HS-27A (cell line): ENCODE measurements around the gene G6PD.
"Not testable (repeated sequence)": the region's sequence is repeated elsewhere in the genome, so short reads cannot be mapped to it uniquely, and the experiment has no call there.

Experiments
- DNase-seq: peaks from one replicate; pipeline ENCODE4 v3.0.0-alpha.2; 2012; ENCODE audit warnings: low read depth, missing footprints

G6PD gene

DNA sequence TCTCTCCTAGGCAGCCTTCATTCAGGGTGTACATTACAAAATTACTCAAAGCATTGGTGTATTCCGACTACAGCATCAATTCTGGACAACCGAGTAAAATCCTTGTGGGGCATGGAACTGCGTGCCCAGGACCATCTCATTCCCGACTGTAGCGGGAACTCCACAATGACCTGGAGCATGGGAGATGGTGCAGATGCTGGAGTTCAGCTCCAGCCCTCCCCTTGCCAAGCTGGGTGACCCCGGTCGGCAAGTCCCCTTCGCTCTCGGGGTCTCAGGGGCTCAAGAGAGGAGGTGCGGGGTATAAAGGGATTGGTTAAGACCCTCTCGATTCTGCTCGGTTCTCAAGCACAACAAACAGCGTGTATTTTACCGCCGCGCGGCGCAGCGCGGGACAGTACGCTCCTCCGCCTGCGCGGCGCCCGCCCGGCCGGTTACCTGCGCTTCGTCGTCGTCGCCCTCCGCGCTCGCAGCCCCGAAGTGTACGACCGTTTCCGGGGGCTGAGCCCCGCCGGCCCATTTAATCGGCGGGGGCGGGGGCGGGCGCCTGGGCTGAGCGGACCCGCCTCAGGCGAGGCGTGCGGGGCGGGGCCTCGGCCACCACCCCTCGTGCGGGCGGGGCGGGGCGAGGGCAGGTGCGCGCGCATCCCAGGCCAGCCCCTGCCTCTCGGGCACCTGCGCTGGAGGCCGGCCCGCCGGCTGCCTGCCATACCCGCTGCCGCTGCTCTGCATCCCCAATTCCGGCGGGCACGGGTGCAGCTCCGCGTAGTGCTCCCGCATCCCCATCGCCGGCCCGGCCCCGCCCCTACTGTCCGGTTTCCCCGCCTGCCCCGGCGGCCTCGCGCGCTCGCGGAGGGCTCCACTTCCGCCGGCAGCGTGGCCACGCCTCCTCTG is at the start of gene G6PD:
TSS of gene G6PD (minus strand) at position 493 of the 891 bp plus-strand sequence. CDS start 691 bp downstream, outside the sequence.
- no peak for DNase-seq

DNA sequence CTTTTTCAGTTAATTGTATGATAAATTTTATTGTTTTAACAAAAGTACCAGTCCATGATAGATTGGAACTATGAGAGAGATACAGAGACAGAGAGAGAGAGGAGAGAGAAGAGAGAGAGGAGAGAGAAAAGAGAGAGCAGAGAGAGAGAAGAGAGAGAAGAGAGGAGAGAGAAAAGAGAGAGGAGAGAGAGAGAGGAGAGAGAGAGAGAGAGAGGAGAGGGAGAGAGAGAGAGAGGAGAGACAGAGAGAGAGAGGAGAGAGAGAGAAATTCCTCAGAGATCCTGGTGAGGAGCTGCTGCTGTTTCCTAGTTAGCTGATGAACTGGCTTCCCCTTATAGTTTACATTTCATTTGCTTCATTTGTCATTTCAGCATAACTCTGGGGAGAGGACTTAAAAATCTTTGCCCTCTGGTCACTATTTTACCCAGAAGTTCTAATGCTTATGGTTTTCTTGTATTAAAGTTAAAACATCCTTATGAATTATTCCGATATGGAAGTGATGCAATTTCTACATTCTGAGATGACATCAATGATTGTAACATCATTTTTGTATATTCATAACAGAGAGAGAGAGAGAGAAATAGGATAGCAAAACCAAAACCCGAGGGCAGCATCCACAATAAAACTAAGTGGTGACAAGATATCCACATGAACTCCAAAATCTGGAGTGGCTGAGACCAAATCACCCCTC is 49.1 kb upstream of the G6PD start:
- DNase-seq = no peak

DNA sequence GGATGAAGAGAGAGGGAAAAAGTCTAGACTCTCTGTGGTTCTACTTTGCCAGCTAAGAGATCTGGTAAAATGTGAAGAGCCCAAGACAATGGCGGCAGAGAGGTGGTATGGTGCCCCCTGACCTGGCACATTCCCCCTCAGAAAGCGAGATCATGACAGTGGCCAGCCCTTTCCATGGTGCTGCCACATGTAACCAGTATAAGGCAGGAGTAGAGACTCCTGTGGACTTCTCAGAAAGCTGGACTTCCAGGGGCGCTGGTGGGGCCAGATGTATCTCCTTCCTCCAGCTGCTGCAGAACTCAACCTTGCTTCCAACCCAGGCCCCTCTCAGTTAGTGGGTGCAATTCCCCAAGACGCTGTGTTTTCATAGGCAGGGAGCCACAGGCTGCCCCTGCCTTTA is 47.8 kb upstream of the G6PD start:
- no peak for DNase-seq

DNA sequence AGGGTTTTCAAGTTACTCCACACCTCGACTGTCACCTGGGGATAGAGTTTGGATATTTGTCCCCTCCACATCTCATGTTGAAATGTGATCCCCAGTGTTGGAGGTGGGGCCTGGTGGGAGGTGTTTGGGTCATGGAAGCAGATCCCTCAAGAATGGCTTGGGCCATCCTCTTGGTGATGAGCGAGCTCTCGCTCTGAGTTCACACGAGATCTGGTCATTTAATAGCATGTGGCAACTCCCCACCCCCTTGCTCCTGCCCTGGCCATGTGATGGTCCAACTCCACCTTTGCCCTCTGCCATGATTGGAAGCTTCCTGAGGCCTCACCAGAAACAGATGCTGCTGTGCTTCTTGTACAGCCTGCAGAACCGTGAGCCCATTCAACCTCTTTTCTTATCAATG is 46.6 kb upstream of the G6PD start:
- no peak for DNase-seq

DNA sequence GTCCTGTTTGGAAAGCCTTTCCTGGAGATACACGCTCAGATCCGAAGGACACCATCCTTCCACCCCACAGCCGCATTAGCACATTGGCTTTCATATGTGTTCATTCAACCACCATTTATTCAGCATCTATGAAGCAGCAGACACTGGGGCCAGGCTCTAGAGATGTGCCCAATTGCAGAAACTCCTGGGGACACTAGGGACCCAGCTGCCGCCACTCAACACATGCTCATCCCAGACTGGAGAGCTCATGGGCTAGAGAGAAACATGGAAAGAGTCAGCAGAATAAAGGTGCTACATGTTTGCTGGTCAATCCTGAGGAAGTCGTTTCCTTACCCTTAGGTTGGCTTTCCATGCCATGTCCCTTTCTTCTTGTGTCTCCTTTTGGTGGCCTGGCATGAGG is 45.9 kb upstream of the G6PD start:
- no peak for DNase-seq

DNA sequence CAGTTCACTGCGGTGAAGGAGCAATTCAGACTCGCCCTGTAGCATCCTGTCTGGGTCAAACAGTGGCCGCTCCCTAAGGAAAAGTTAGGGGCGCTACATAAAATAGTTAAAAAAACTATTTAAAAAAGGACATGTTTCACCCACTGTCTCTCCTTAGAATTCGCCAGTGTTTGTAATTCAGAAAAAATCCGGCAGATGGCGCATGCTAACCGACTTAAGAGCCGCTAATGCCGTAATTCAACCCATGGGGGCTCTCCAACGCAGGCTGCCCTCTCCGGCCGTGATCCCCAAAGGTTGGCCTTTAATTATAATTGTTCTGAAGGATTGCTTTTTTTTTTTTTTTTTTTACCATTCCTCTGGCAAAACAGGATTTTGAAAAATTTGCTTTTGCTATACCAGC is 43.8 kb upstream of the G6PD start:
- not testable (repeated sequence) for DNase-seq

DNA sequence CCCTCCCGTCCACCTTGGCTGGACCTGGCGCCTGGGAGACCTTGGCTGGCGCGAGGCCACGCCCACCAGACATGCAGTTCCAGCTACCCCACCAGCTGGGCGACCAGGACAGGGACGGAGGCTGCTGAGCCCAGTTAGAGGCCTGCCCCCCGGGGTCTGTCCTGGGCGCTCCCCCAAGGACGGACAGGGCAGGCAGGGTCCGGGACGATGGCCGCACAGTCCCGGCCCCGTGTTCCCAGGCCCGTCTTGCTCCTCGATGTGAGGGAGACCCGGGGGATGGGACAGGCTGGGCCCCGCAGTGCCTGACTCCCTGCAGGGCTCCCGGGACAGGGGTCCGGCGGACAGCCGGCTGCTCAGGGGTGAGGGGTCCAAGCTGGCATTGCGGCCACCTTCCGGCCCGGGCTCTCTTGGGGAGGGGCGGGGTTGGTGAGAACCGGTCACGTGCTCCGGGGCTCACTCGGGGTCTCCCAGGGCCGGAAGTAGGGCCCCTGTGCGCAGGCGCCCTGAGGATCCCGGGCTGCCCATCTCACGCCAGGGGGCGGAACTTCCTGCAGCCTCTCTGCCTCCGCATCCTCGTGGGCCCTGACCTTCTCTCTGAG is 38.0 kb upstream of the G6PD start, which contains the start of gene CTAG1A:
TSS of gene CTAG1A (plus strand) at position 549 of the 599 bp plus-strand sequence. CDS start 74 bp downstream, outside the sequence.
- DNase-seq = not testable (repeated sequence)

DNA sequence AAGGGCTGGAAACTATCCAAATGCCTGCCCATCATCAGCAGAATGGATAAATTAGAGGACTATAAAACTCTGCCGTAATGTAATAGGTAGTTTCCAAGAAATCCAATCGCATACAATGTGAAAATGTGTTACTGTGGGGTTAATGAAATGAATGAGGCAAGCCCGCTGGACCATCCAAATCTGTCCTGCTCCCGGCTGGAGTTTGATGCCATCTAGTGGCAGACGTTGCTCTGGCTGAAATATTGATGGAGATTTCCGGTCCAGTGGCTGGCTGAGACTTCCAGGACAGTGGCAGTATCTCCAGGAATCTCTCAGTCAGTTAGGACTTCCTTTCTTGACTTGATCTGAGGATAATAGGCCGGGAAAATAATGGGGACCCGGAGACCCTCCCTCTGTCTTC is 36.3 kb upstream of the G6PD start:
- not testable (repeated sequence) for DNase-seq

DNA sequence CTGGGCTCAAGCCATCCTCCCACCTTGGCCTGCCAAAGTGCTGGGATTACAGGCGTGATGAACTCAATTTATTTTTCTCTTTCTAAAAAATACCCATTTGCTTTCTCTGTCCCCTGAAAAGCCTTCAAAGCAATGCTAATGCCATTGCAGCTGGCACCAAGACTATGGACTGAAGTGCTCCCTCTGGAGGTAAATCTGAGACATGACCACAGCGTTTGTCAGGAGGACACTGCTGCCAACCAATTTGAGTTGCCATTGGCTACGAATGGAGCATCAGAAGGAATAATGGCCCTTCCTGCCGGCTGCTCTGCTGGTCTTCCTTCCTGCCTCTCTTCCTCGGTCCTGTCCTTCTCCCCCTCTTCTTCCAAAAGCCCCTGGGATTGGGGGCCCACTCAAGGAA is 28.4 kb upstream of the G6PD start:
- DNase-seq = not testable (repeated sequence)

DNA sequence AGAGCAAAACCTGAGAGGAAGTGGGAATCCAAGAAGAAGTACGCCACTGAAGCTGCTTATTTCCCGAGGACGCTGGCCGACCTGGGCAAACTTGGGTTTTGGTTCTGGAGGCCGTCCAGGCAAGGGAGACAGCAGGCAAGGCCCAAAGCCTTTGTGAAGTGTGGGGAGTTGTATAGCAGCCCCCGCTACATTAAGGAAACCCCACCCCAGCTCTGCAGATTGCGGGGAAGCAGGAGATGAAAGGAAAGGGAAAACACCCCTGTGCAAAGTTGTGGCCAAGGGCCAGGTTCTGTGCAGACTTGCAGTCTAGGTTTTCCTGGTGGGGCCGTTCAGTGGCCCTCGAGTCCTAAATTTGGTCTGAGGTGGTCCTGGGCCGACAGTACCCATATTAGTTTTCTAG is 26.4 kb upstream of the G6PD start:
- not testable (repeated sequence) for DNase-seq

DNA sequence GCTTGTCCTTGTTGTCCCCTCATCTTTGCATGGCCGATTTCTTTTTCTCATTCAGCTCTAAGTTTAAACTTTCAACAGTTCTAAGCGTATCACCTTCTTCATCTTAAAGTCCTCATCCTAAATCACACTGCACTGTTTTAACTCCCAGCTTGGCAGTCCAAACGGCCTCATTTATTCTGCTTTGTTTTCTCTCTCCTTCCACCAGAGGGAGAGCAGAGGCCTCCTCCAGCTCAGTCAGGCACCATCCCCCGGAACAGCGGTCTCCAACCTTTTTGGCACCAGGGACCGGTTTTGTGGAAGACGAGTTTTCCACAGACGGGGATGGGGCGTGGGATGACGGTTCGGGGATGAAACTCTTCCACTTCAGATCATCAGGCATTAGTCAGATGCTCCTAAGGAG is 23.7 kb upstream of the G6PD start:
- not testable (repeated sequence) for DNase-seq

DNA sequence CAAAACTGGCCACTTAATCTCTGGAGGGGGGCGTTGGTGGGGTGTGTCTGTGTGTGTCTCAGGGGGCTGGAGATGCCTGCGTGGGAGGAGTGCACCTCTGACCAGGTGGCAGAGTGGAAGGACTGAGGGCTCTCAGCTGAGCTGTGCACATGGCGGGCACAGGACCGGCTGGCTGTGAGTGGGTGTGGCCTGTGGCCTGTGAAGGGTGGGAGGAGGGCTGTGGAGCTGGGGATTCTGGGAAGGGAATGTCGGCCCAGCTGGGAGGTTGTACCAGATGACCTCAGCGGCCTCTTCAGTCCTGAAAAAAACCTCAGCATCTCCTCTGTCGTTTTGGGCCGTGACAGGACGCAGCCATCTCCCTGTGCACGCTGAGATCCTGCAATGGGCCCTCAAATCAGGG is 15.6 kb upstream of the G6PD start:
- not testable (repeated sequence) for DNase-seq

DNA sequence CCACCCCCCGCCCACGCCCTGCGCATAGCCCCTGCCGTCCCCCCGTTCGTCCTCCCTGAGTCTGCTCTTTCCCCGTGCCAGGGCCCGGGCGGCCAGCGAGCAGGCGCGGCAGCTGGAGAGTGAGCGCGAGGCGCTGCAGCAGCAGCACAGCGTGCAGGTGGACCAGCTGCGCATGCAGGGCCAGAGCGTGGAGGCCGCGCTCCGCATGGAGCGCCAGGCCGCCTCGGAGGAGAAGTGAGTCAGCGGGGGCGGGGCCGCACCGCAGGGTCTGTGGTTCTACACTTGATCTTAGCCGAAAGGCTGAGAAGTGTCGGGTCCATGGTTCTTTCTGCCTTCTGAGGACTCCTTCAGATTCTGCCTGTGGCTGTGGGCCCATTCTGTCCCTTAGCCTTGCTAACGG is 13.7 kb upstream of the G6PD start:
- not testable (repeated sequence) for DNase-seq

DNA sequence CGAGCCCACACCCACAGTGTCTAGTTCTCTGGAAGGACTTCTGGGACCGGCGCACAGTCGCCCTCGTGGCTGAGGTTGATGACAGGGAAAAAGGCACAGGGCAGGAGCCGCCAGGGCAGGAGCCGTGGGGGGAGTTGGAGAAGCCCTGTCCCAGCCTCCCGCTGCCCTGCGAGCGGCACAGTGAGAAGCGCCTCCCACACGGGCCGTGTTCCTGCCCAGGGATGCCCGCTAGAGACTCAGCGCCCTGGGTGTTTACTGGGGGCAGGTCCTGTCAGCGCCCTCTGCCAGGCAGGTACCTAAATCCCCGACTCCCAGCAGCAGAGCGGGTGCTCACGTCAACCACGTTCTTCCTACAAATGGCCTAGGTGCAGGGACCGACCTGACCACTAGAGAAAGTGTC is 12.2 kb upstream of the G6PD start:
- DNase-seq = not testable (repeated sequence)

DNA sequence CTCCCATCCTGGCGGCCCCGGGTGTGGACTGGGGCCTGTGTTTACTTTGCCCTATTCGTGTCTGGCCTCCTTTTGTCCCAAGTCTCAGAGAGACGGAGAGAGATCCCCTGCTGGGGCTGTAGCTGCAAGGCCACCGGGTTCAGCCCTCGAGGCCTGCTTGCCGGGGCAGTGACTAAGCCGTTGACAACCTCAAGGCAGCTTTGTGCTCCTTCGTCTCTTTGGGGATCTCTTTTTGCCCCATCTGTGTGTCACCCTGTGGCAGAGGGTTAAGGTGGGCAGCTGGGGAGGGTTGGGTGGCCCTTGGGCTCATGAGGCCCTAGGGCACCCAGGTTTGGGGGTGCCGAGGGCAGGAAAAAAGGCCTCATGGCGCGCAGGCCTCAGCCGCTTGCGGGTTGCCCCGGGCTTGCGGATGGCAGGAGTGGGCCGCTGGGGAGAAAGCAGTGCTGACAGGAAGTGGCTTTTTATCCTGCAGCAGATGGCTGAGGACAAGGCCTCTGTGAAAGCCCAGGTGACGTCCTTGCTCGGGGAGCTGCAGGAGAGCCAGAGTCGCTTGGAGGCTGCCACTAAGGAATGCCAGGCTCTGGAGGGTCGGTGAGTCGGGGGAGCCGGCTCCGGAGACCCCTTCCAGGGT is 11.5 kb upstream of the G6PD start:
- DNase-seq = not testable (repeated sequence)

DNA sequence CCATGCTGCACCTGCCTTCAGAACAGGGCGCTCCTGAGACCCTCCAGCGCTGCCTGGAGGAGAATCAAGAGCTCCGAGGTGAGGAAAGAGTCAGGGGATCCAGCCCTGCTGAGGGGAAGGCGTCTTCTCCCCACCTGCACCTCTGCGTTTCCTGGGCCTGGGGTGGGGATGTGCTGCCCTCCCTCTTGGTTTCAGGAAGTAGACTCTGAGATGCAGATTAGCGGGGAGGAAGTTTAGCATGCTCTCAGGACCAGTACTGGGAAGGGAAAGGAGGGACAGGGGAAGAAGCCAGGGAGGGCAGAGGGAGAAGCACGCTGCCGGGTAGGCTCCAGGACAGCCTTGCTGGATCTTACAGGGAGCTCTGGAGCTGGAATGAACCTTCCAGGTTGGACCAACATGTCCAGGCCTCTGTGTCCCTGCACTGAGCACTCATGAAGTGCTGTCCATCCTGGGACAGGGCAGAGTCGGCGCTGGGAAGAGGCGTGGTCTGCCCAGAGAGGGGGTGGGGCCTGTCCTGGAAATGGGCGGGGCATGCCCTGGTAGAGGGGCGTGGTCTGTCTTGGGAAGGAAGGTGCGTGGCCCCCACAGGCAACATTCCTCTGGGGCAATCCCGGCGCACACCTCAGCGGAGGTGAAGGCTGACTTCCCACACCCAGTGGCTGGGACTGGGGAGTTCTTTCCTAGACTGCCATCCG is 5.6 kb upstream of the G6PD start:
- DNase-seq = not testable (repeated sequence)

DNA sequence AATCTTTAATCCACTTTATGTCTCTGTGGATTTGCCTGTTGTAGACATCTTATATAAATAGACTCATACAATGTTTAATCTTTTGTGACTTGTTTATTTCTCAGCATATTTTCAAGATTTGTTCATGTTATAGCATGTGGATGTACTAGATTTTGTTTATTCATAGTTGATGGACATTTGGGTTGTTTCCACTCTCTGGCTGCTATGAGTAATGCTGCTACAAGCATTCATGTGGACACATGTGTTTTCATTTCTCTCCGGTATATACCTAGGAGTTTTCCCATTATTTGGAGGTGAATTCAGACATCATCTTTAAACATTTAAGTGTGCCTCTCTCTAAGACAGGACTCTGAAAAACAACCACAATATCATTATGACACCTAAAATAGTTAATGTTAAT is 3.1 kb upstream of the G6PD start:
- no peak for DNase-seq

DNA sequence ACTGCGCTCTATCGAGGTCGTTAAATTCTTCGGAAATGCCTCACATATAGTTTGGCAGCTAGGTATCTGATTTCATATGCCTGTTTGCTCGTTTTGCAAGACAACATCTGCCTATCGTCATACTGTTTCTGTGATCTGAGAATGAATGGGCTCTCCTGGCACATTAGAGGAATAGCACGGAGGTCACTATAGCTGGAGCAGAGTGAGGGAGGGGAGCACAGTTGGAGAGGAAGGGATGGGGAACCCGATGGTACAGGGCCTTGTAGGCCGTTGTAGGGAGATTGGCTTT is 1.3 kb upstream of the G6PD start:
- DNase-seq = no peak

DNA sequence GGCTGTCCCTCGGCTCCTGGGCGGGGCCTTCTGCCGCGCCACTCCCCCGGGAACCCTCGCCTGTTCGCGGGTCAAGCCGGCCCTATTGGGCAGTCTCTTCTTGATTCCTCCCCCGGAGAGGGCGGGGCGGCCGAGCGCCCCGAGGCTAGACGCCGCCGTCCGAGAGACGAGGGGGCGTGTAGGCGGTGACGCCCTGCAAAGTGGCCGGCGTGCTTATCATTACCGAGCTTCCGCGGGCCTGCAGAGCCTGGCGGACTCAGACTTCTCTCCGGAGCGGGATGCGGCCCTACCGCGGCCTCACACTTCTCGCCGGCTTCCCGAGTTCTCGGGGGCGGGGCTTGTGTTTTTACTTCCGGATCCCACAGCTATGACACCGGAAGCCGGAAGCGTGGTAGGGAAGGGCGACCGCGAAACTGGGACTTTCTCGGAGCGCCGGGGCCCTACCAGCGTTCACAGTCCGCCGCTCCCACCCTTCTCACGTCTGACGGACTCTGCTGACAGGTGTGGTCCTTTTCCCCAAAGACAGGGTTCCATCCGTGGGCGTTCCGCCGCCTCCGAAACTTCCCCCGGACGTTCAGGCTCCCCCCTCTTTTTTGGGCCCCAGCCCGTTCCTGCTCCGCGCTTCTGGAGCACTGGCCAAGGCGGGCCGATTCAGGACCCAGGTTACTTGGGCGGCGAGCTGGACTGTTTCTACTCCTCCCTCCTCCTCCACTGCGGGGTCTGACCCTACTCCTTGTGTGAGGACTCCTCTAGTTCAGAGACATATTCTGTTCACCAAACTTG is 790 bp upstream of the G6PD start, which contains the start of gene IKBKG:
TSS of gene IKBKG (plus strand) at position 376 of the 783 bp plus-strand sequence. CDS start 4,383 bp downstream, outside the sequence.
- DNase-seq = peak; percentile 65

DNA sequence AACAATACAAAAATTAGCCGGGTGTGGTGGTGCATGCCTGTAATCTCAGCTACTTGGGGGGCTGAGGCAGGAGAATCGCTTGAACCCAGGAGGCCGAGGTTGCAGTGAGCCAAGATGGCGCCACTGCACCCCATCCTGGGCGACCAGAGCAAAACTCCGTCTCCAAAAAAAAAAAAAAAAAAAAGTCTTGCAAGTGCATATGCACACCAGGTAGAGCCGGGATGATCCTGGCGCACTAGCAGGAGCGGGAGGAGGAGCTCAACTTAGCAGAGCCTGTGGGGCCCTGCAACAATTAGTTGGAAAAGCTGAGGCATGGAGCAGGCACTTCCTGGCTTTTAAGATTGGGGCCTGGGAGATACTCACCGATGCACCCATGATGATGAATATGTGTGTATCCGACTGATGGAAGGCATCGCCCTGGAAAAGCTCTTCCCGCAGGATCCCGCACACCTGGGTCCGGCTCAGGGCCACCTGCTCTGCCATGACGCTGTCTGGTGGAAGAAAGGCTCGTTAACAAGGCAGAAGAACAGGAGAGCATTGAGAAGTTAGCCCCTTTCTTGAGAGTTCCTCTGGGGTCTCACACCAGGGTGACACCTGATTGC is 872 bp downstream of the G6PD start:
- DNase-seq = no peak
